Metanephros (tissue), 1 donor: Measurements from ENCODE around the gene GLT6D1. TPM values are rescaled to one million over a fixed set of nuclear protein-coding genes. Genes with fewer than 3 reads are reported as not detected.

Source experiments
- total RNA-seq: library from RNA; depleted of rRNA; stranded (reverse); fragments of >200 nt; gene quantifications from one replicate; pipeline ENCODE4 v1.2.3, GENCODE V29; 2014

The GLT6D1 gene, protein sequence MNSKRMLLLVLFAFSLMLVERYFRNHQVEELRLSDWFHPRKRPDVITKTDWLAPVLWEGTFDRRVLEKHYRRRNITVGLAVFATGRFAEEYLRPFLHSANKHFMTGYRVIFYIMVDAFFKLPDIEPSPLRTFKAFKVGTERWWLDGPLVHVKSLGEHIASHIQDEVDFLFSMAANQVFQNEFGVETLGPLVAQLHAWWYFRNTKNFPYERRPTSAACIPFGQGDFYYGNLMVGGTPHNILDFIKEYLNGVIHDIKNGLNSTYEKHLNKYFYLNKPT
- total RNA-seq = not detected

DNA sequence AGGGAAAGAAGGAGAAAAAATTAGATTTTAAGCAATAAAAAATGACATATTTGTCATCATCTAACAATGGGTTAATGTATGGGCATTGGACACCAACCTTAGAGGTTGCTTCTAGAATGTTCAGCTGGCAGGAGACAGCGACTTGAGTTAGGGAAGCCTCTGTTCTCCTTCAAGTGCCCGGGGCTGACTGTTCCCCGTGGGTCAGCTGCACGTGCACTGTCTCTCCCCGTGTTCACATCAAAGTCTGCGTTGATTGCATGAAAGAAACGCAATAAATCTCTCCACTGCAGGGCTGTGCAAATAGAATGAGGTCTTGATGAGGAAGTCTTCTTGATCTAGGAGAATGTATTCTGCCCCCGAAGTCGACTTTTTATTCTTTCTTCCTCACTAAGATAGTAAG lies at the start of gene GLT6D1:
Gene GLT6D1, minus strand, starts transcription at position 345 of the 400 bp plus-strand sequence. CDS start 353 bp downstream, outside the sequence.

DNA sequence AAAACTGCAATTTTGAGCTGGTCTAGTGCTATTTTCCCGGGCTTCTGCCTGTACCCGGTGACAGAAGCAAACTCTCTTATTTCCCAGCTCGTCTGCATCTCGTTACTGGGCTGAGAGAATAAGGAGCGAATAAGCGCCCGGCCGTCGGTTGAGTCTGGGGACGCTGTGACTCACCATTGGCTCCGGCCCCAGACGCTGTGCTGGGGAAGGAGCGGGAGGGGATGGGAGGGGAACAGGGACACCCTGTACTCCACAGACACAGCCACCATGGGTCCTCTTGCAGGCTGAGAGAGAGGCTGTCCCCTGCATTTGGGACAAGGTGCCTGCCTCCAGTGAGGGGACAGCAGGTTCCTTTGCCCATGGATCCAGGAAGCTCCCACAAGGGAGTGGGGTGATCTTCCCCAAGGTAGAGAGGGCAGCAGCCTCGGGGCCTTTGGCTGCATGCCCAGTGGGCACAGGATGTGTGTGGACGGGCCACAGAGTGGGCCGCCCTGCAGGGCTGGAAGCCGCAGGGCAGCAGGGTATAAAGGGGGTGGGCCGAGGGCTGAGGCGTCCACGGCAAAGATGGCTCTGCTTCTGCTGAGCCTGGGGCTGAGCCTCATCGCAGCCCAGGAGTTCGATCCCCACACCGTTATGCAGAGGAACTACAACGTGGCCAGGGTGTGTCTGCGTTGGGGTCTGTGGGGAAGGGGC lies 23.6 kb upstream of the GLT6D1 start, which contains the start of gene LCN9:
Gene LCN9, plus strand, starts transcription at position 552 of the 693 bp plus-strand sequence. Its CDS starts 13 bp downstream, at position 565.

Other genes starting within 250 kb of the GLT6D1 start
- gene PPP1R26, start 159.8 kb downstream of the GLT6D1 start, total RNA-seq = 24.2 TPM
- gene MRPS2, start 138.9 kb downstream of the GLT6D1 start, total RNA-seq = 28.3 TPM
- gene LCN1, start 118.1 kb downstream of the GLT6D1 start, total RNA-seq = not detected
- 0.64 TPM for gene OBP2A, start 93.4 kb downstream of the GLT6D1 start, total RNA-seq
- gene PAEP, start 77.8 kb downstream of the GLT6D1 start, total RNA-seq = not detected
- gene LCN9, start 23.8 kb upstream of the GLT6D1 start, total RNA-seq = not detected
- gene SOHLH1, start 59.9 kb upstream of the GLT6D1 start, total RNA-seq = not detected
- gene KCNT1, start 62.6 kb upstream of the GLT6D1 start, total RNA-seq = 1.8 TPM